K562 (cell line): ENCODE data around the gene C2CD2. TPM values are rescaled to one million over a fixed set of nuclear protein-coding genes. Genes with fewer than 3 reads are reported as not detected.

ENCODE experiments used
- ATAC-seq: fragments of 200-7000 bp; cut with Tn5 transposase; 3 replicates; pipeline ENCODE4 v1.9.1; 2020; ENCODE audit warnings: moderate library complexity
- BruUV-seq: library from RNA; stranded (reverse); fragments of 400-500 nt; replicated peaks from 2 replicates; lab custom pipeline; 2021; lab: Mats Ljungman, UMichigan
- CTCF ChIA-PET: fragments of 300-600 bp; formaldehyde crosslinking; extraction: SDS; loops from one replicate; lab custom pipeline; 2021; ENCODE audit warnings: low intra/inter-chr PET ratio; lab: Yijun Ruan, JAX
- POLR2A ChIA-PET: fragments of 300-600, 350-650 bp; sonication (Branson Sonifier 250); formaldehyde crosslinking; extraction: SDS; loops from one replicate; lab custom pipeline; 2021; ENCODE audit warnings: antibody characterized with exemption, inconsistent platforms; lab: Yijun Ruan, JAX
- DNase-seq, 4 experiments: peaks; one replicate each; pipeline versions ENCODE4 v3.0.0 to v3.0.0-alpha.2; 2011 to 2018; ENCODE audit warnings: low spot score in 3 of 4, mixed read lengths in 3 of 4; ENCODE audit errors: extremely low read depth in 1 of 4
- FAIRE-seq: peaks from 2 replicates; lab custom pipeline; 2011; peaks lifted over from hg19 to GRCh38; lab: Jason Lieb, UNC
- H2AFZ ChIP-seq: 2 replicates; pipeline ENCODE4 v1.6.0; 2011; ENCODE audit warnings: low read depth, low read length, control low read depth, inconsistent platforms
- H3K27ac ChIP-seq: fragments of 200-600 bp; 3 replicates; pipeline ENCODE4 v1.8.0; 2011; ENCODE audit warnings: low read depth, mild to moderate bottlenecking, control low read depth, inconsistent platforms, low read length, moderate library complexity, mixed read lengths; ENCODE audit errors: extremely low read depth
- H3K27me3 ChIP-seq, 2 experiments: fragments of 300-600 bp in 1 of 2; 2 replicates in 1 of 2; 3 replicates in 1 of 2; pipeline versions ENCODE4 v1.6.0 to v1.8.0; 2011; ENCODE audit warnings: inconsistent platforms in 2 of 2, low read length in 2 of 2, mild to moderate bottlenecking in 1 of 2, mixed read lengths in 1 of 2, moderate library complexity in 1 of 2; ENCODE audit not compliant: control insufficient read depth in 2 of 2, insufficient read depth in 2 of 2
- H3K36me3 ChIP-seq: fragments of 300-600 bp; 3 replicates; pipeline ENCODE4 v1.8.0; 2011; ENCODE audit warnings: mild to moderate bottlenecking, low read length, inconsistent platforms; ENCODE audit not compliant: control insufficient read depth, insufficient read depth
- H3K4me1 ChIP-seq, 2 experiments: fragments of 200-600 bp in 1 of 2; replicated peaks in 1 of 2; 2 replicates in 1 of 2; 3 replicates in 1 of 2; pipeline versions ENCODE4 v1.5.1 to v1.8.0; 2011; ENCODE audit warnings: inconsistent platforms in 2 of 2, low read length in 2 of 2, mild to moderate bottlenecking in 1 of 2, mixed read lengths in 1 of 2, moderate library complexity in 1 of 2; ENCODE audit not compliant: control insufficient read depth in 2 of 2, insufficient read depth in 2 of 2
- H3K4me2 ChIP-seq: 2 replicates; pipeline ENCODE4 v1.6.1; 2011; ENCODE audit warnings: low read length, control low read depth, inconsistent platforms, mixed read lengths; ENCODE audit not compliant: insufficient read depth
- H3K4me3 ChIP-seq: fragments of 200-600 bp; sonication (generic), shearing (Covaris generic); 2 replicates; pipeline ENCODE4 v1.5.1; 2016; ENCODE audit warnings: control low read depth, inconsistent platforms
- H3K79me2 ChIP-seq: fragments of 200-600 bp; 3 replicates; pipeline ENCODE4 v1.8.0; 2011; ENCODE audit warnings: low read length, inconsistent platforms; ENCODE audit not compliant: control insufficient read depth, insufficient read depth
- H3K9ac ChIP-seq, 2 experiments: 2 replicates each; pipeline versions ENCODE4 v1.6.0 to v1.6.1; 2011; ENCODE audit warnings: low read depth in 2 of 2, low read length in 2 of 2, control low read depth in 1 of 2, inconsistent platforms in 1 of 2, mild to moderate bottlenecking in 1 of 2, mixed read lengths in 1 of 2; ENCODE audit not compliant: insufficient read depth in 1 of 2
- H3K9me1 ChIP-seq: one replicate; pipeline ENCODE4 v1.6.0; 2011; ENCODE audit warnings: inconsistent platforms, mild to moderate bottlenecking, low read length, moderate library complexity; ENCODE audit not compliant: control insufficient read depth, insufficient read depth
- H3K9me3 ChIP-seq: replicated peaks from 2 replicates; pipeline ENCODE4 v1.5.1; 2011; ENCODE audit warnings: low read depth, low read length, inconsistent platforms; ENCODE audit not compliant: control insufficient read depth, insufficient read depth
- H4K20me1 ChIP-seq: replicated peaks from 2 replicates; pipeline ENCODE4 v1.6.1; 2011; ENCODE audit warnings: low read length, inconsistent platforms, mixed read lengths; ENCODE audit not compliant: control insufficient read depth, insufficient read depth
- ASH1L ChIP-seq: fragments of 450-650 bp; IDR thresholded peaks from 2 replicates; pipeline ENCODE4 v1.6.1; 2018; ENCODE audit warnings: borderline replicate concordance, mild to moderate bottlenecking, low read depth; ENCODE audit not compliant: partially characterized antibody
- CREBBP ChIP-seq: IDR thresholded peaks from one replicate; pipeline ENCODE4 v1.6.1; 2012; ENCODE audit warnings: low read depth, mild to moderate bottlenecking, control low read depth, inconsistent platforms, low read length
- CTBP1 ChIP-seq: fragments of 450-650 bp; IDR thresholded peaks from 2 replicates; pipeline ENCODE4 v1.6.1; 2016; ENCODE audit warnings: borderline replicate concordance
- ELF4 ChIP-seq: fragments of 450-650 bp; formaldehyde crosslinking; IDR thresholded peaks from 2 replicates; pipeline ENCODE4 v1.4.0; 2022; ENCODE audit warnings: missing genetic modification characterization
- TEAD2 ChIP-seq: fragments of 450-650 bp; IDR thresholded peaks from 2 replicates; pipeline ENCODE4 v1.6.1; 2016; ENCODE audit warnings: missing genetic modification characterization, control low read depth, missing compliant biosample characterization
- TRIM28 ChIP-seq: fragments of 450-650 bp; IDR thresholded peaks from 2 replicates; pipeline ENCODE4 v1.6.1; 2017
- WGBS: fragments of 100-300 bp; shearing (Covaris generic); methylation state at CpG from one replicate; pipeline ENCODE4 v1.1.6; 2016; ENCODE audit warnings: low coverage, mixed read lengths; ENCODE audit not compliant: insufficient coverage; ENCODE audit errors: missing lambda C conversion rate; 5-methylcytosine and 5-hydroxymethylcytosine counted together
- in situ Hi-C: fragments of 300-500 bp; cut with MboI; formaldehyde crosslinking; loops from 4 replicates; pipeline ENCODE4 v1.15.0; 2018; ENCODE audit warnings: inconsistent platforms, mixed read lengths
- intact Hi-C: fragments of 100-400 bp; cut with micrococcal nuclease; formaldehyde crosslinking; loops from 2 replicates; pipeline ENCODE4 v1.14.2; 2022
- polyA plus RNA-seq, 8 experiments: library from polyadenylated mRNA; depleted of rRNA in 4 of 8; stranded (reverse) in 5 of 8; unstranded in 3 of 8; fragments of >200 nt; fragmentation: Nextera tagmentation in 2 of 8; fragmentation: Illumina TruSeq in 1 of 8; extraction: Ambion mirVana in 2 of 8; extraction: Trizol in 1 of 8; gene quantifications; 2 replicates each; pipeline versions ENCODE4 v1.2.1 to v1.2.3, GENCODE V29; 2011 to 2014; ENCODE audit warnings: inconsistent platforms in 1 of 8, missing spikeins in 1 of 8
- total RNA-seq, 7 experiments: library from RNA; depleted of rRNA in 6 of 7; stranded (reverse); fragments of >200 nt in 6 of 7; fragmentation: Illumina TruSeq in 2 of 7; extraction: Trizol in 2 of 7; gene quantifications; 2 replicates each; pipeline versions ENCODE4 v1.2.1 to v1.2.3, GENCODE V29; 2011 to 2021; ENCODE audit warnings: low replicate concordance in 1 of 7
- TF ChIP-seq, protein P1 (sequence below): fragments of 450-650 bp; IDR thresholded peaks from 2 replicates; pipeline ENCODE4 v1.6.1; 2018; ENCODE audit warnings: mild to moderate bottlenecking, low read depth; ENCODE audit not compliant: partially characterized antibody
- TF ChIP-seq, protein P2 (sequence below), 2 experiments: IDR thresholded peaks in 1 of 2; conservative IDR thresholded peaks in 1 of 2; 2 replicates each; pipeline ENCODE4 v1.6.1; 2016; ENCODE audit warnings: low read depth in 2 of 2, mild to moderate bottlenecking in 1 of 2, missing compliant biosample characterization in 1 of 2, missing genetic modification characterization in 1 of 2, moderate library complexity in 1 of 2
- TF ChIP-seq, protein P3 (sequence below): sonication (generic); formaldehyde crosslinking; IDR thresholded peaks from 2 replicates; pipeline ENCODE4 v1.8.0; 2022; ENCODE audit warnings: missing genetic modification reagents, mild to moderate bottlenecking, moderate library complexity, borderline replicate concordance
- TF ChIP-seq, protein P4 (sequence below): fragments of 450-650 bp; IDR thresholded peaks from one replicate; pipeline ENCODE4 v1.6.1; 2018; ENCODE audit warnings: mild to moderate bottlenecking, moderate library complexity; ENCODE audit not compliant: partially characterized antibody
- TF ChIP-seq, protein P5 (sequence below): IDR thresholded peaks from 2 replicates; pipeline ENCODE4 v1.6.1; 2014; ENCODE audit warnings: antibody characterized with exemption

The C2CD2 gene
- total and polyA plus RNA-seq, 9 of the 15 experiments (the other 6 are each of a cell fraction or from before 2014, with no cell fraction given), result 1.3 to 21.6 (median 12.1) TPM

DNA sequence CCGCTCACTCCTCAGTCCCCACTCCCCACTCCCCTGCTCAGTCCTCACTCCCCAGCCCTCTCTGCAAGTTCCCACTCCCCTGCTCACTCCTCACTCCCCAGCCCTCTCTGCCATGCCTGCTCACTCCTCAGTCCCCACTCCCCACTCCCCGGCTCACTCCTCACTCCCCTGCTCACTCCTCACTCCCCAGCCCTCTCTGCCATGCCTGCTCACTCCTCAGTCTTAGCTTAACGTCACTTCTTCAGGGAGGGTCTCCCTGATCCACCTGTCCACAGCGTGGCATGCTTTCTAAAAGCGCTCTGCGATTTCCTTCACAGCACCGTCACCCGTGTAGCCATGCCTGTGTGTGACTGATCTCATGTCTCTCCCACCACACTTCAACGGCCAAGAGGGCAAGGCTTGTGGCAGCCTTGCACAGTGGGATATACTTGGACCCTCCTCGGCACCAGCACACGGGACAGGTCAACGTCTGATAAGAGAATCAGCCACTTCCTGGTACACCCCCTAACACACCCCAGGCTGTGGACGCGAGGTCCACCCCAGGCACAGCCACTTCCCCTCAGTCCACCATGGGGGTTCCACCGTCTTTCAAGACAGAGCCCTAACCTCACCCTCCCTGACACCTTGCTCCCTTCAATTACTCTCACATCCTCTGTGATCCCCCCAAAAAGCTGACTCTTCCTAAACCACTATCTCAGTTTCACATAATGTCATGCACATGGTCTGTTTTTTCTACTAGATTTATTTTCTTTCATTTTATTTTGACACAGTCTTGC, 88.6 kb downstream of the C2CD2 start:
- intact Hi-C loops (no loop called here), in situ Hi-C loops (no loop called here)
- H3K27me3 ChIP-seq, result no peaks in the 10 kb centered on the region
- ATAC-seq, result peak; percentile 80
- no peak overlapping the region for H3K4me3 ChIP-seq
- peak; percentile 49 to 66 (median 54) for DNase-seq
- H3K27ac ChIP-seq, result peak overlapping the region; percentile 54; the same call in 2 of the 3 replicates
- peak overlapping the region; percentile 66 for H3K4me2 ChIP-seq
- CTCF ChIA-PET, result no interaction called here
- FAIRE-seq, result peak; percentile 73
- peaks cover 11% of the 10 kb centered on the region; the same call in 2 of the 3 replicates for H3K79me2 ChIP-seq
- no peaks in the 10 kb centered on the region for H4K20me1 ChIP-seq
- no peaks in the 10 kb centered on the region for H3K9me1 ChIP-seq
- H3K4me1 ChIP-seq, result peaks cover 18 to 24% of the 10 kb centered on the region in 2 experiments; a peak in 4 of 5 replicates
- peak overlapping the region; percentile 83 for H2AFZ ChIP-seq
- BruUV-seq, result no TSS peak
- H3K9me3 ChIP-seq, result no peaks in the 10 kb centered on the region
- peak overlapping the region; percentile 23 to 88; a peak in 3 of 4 replicates for H3K9ac ChIP-seq
- no peaks in the 10 kb centered on the region for H3K36me3 ChIP-seq
- POLR2A ChIA-PET, result interaction anchor here (0.6 to 1.9 kb wide), 3 partner anchors 10 to 144 kb away, joined by 3 to 7 read pairs (median 3); no protein-coding TSS in a partner anchor
- WGBS, result 38% methylated on average over 14 of the region's 15 CpGs
- TF ChIP-seq, protein P1, sequence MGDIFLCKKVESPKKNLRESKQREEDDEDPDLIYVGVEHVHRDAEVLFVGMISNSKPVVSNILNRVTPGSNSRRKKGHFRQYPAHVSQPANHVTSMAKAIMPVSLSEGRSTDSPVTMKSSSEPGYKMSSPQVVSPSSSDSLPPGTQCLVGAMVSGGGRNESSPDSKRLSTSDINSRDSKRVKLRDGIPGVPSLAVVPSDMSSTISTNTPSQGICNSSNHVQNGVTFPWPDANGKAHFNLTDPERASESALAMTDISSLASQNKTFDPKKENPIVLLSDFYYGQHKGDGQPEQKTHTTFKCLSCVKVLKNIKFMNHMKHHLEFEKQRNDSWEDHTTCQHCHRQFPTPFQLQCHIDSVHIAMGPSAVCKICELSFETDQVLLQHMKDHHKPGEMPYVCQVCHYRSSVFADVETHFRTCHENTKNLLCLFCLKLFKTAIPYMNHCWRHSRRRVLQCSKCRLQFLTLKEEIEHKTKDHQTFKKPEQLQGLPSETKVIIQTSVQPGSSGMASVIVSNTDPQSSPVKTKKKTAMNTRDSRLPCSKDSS, result peak; percentile 8
- TF ChIP-seq, protein P2, sequence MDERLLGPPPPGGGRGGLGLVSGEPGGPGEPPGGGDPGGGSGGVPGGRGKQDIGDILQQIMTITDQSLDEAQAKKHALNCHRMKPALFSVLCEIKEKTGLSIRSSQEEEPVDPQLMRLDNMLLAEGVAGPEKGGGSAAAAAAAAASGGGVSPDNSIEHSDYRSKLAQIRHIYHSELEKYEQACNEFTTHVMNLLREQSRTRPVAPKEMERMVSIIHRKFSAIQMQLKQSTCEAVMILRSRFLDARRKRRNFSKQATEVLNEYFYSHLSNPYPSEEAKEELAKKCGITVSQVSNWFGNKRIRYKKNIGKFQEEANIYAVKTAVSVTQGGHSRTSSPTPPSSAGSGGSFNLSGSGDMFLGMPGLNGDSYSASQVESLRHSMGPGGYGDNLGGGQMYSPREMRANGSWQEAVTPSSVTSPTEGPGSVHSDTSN (CRISPR knock-in tag; IDR thresholded peaks at IDR 0.05; ENCODE audit: low read depth), result no peak
- TF ChIP-seq, protein P2 (tag; conservative IDR thresholded peaks at IDR 0.05; ENCODE audit: low read depth), result no peak
- TF ChIP-seq, protein P3, sequence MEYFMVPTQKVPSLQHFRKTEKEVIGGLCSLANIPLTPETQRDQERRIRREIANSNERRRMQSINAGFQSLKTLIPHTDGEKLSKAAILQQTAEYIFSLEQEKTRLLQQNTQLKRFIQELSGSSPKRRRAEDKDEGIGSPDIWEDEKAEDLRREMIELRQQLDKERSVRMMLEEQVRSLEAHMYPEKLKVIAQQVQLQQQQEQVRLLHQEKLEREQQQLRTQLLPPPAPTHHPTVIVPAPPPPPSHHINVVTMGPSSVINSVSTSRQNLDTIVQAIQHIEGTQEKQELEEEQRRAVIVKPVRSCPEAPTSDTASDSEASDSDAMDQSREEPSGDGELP (CRISPR knock-in tag), result no peak
- TF ChIP-seq CREBBP, result no peak
- TF ChIP-seq CTBP1, result peak; percentile 62
- no peak for TF ChIP-seq TEAD2
- no peak for TF ChIP-seq ASH1L
- no peak for TF ChIP-seq TRIM28
- TF ChIP-seq, protein P4, sequence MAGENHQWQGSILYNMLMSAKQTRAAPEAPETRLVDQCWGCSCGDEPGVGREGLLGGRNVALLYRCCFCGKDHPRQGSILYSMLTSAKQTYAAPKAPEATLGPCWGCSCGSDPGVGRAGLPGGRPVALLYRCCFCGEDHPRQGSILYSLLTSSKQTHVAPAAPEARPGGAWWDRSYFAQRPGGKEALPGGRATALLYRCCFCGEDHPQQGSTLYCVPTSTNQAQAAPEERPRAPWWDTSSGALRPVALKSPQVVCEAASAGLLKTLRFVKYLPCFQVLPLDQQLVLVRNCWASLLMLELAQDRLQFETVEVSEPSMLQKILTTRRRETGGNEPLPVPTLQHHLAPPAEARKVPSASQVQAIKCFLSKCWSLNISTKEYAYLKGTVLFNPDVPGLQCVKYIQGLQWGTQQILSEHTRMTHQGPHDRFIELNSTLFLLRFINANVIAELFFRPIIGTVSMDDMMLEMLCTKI, result no peak
- TF ChIP-seq ELF4, result 0 out of 2 replicates have a peak, but pooled peaks have one; percentile 23
- TF ChIP-seq, protein P5, sequence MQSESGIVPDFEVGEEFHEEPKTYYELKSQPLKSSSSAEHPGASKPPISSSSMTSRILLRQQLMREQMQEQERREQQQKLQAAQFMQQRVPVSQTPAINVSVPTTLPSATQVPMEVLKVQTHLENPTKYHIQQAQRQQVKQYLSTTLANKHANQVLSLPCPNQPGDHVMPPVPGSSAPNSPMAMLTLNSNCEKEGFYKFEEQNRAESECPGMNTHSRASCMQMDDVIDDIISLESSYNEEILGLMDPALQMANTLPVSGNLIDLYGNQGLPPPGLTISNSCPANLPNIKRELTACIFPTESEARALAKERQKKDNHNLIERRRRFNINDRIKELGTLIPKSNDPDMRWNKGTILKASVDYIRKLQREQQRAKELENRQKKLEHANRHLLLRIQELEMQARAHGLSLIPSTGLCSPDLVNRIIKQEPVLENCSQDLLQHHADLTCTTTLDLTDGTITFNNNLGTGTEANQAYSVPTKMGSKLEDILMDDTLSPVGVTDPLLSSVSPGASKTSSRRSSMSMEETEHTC, result 0 out of 2 replicates have a peak, but pooled peaks have one; percentile 47
